T-helper 17 cell (primary cell): ENCODE measurements around the gene PBRM1. TPM values are rescaled to one million over a fixed set of nuclear protein-coding genes. Genes with fewer than 3 reads are reported as not detected.

Source experiments
- ATAC-seq: fragments of 150-1000 bp; cut with Tn5 transposase; 2 replicates; pipeline ENCODE4 v1.10.0; 2021; ENCODE audit warnings: mild to moderate bottlenecking, moderate library complexity
- DNase-seq, 3 donors: peaks; one replicate each; pipeline versions ENCODE4 v3.0.0 to v3.0.0-alpha.2; 2020 to 2021
- H3K9me3 ChIP-seq: one replicate; pipeline ENCODE4 v1.7.0; 2013; ENCODE audit warnings: low read length, mild to moderate bottlenecking; ENCODE audit not compliant: control insufficient read depth, poor library complexity, severe bottlenecking
- H3K27ac Mint-ChIP-seq: one replicate; pipeline ENCODE4 v1.8.0; 2022; ENCODE audit warnings: mild to moderate bottlenecking, moderate library complexity, mixed read lengths
- H3K27me3 Mint-ChIP-seq: one replicate; pipeline ENCODE4 v1.8.0; 2022; ENCODE audit warnings: mixed read lengths
- H3K36me3 Mint-ChIP-seq: one replicate; pipeline ENCODE4 v1.8.0; 2022; ENCODE audit warnings: low read depth, mixed read lengths
- H3K4me1 Mint-ChIP-seq: one replicate; pipeline ENCODE4 v1.8.0; 2022; ENCODE audit warnings: mild to moderate bottlenecking, mixed read lengths
- H3K4me3 Mint-ChIP-seq: one replicate; pipeline ENCODE4 v1.8.0; 2022; ENCODE audit warnings: mild to moderate bottlenecking, moderate library complexity, mixed read lengths
- total RNA-seq, 4 donors: library from RNA in 2 of 4; stranded (reverse) in 2 of 4; gene quantifications; one replicate each; pipeline ENCODE4 v1.2.3 and lab custom pipeline; 2022 to 2026

Gene PBRM1
- total RNA-seq, 2 donors from 2014 or later, result 62.8 to 70.8 TPM

GRCh38 chr3:52695798-52696671 is 10.3 kb upstream of the PBRM1 start:
- no peak for DNase-seq
- Mint-ChIP-seq H3K27me3 (no peaks in the 10 kb centered on the region), H3K4me3 (no peak overlapping the region), H3K4me1 (peaks cover 6% of the 10 kb centered on the region), H3K36me3 (peaks cover 7% of the 10 kb centered on the region), H3K27ac (peak overlapping the region; percentile 27)
- peak; percentile 6 for ATAC-seq
- H3K9me3 ChIP-seq, result no peaks in the 10 kb centered on the region

GRCh38 chr3:52694528-52695189 is 8.9 kb upstream of the PBRM1 start:
- H3K36me3 Mint-ChIP-seq, result peaks cover 11% of the 10 kb centered on the region
- no peaks in the 10 kb centered on the region for H3K9me3 ChIP-seq
- no peak overlapping the region for H3K4me3 Mint-ChIP-seq
- no peaks in the 10 kb centered on the region for H3K27me3 Mint-ChIP-seq
- peak overlapping the region; percentile 27 for H3K27ac Mint-ChIP-seq
- peaks cover 10% of the 10 kb centered on the region for H3K4me1 Mint-ChIP-seq
- DNase-seq, result no peak
- ATAC-seq, result no peak

GRCh38 chr3:52693071-52693470 is 7.4 kb upstream of the PBRM1 start:
- peak overlapping the region; percentile 86 for H3K27ac Mint-ChIP-seq
- ATAC-seq (no peak), DNase-seq (no peak)
- H3K9me3 ChIP-seq, result no peaks in the 10 kb centered on the region
- peaks cover 11% of the 10 kb centered on the region for H3K36me3 Mint-ChIP-seq
- peaks cover 13% of the 10 kb centered on the region for H3K4me1 Mint-ChIP-seq
- peak overlapping the region; percentile 31 for H3K4me3 Mint-ChIP-seq
- H3K27me3 Mint-ChIP-seq, result no peaks in the 10 kb centered on the region

GRCh38 chr3:52690560-52690959 is 4.8 kb upstream of the PBRM1 start:
- DNase-seq (no peak), ATAC-seq (no peak)
- Mint-ChIP-seq H3K4me3 (no peak overlapping the region), H3K4me1 (peaks cover 24% of the 10 kb centered on the region), H3K27me3 (no peaks in the 10 kb centered on the region), H3K27ac (peak overlapping the region; percentile 97), H3K36me3 (peaks cover 11% of the 10 kb centered on the region)
- no peaks in the 10 kb centered on the region for H3K9me3 ChIP-seq

GRCh38 chr3:52689151-52689550 is 3.4 kb upstream of the PBRM1 start:
- H3K4me1 Mint-ChIP-seq, result peaks cover 30% of the 10 kb centered on the region
- H3K27ac Mint-ChIP-seq, result peak overlapping the region; percentile 97
- no peaks in the 10 kb centered on the region for H3K27me3 Mint-ChIP-seq
- peak overlapping the region; percentile 41 for H3K4me3 Mint-ChIP-seq
- H3K9me3 ChIP-seq, result no peaks in the 10 kb centered on the region
- DNase-seq (no peak), ATAC-seq (no peak)
- H3K36me3 Mint-ChIP-seq, result peaks cover 11% of the 10 kb centered on the region

GRCh38 chr3:52688266-52688665 is 2.6 kb upstream of the PBRM1 start:
- peaks cover 27% of the 10 kb centered on the region for H3K4me1 Mint-ChIP-seq
- peak overlapping the region; percentile 97 for H3K27ac Mint-ChIP-seq
- ATAC-seq (no peak), DNase-seq (no peak)
- no peaks in the 10 kb centered on the region for H3K9me3 ChIP-seq
- no peak overlapping the region for H3K4me3 Mint-ChIP-seq
- H3K27me3 Mint-ChIP-seq, result no peaks in the 10 kb centered on the region
- peaks cover 5% of the 10 kb centered on the region for H3K36me3 Mint-ChIP-seq

GRCh38 chr3:52685285-52685708 is 416 bp downstream of the PBRM1 start:
- H3K4me3 Mint-ChIP-seq, result peak overlapping the region; percentile 92
- H3K9me3 ChIP-seq, result no peaks in the 10 kb centered on the region
- H3K27me3 Mint-ChIP-seq, result no peaks in the 10 kb centered on the region
- peaks cover 34% of the 10 kb centered on the region for H3K4me1 Mint-ChIP-seq
- peak; percentile 77 for ATAC-seq
- peak; percentile 65 to 80 (median 79) for DNase-seq
- H3K27ac Mint-ChIP-seq, result peak overlapping the region; percentile 97
- no peaks in the 10 kb centered on the region for H3K36me3 Mint-ChIP-seq

- no peak for ATAC-seq
- Mint-ChIP-seq H3K4me3 (no peak overlapping the region), H3K4me1 (peaks cover 39% of the 10 kb centered on the region), H3K27ac (peak overlapping the region; percentile 97), H3K27me3 (no peaks in the 10 kb centered on the region), H3K36me3 (no peaks in the 10 kb centered on the region)
- no peaks in the 10 kb centered on the region for H3K9me3 ChIP-seq
- no peak for DNase-seq
Measured at GRCh38 chr3:52684184-52684583, 1.5 kb downstream of the PBRM1 start.

GRCh38 chr3:52683611-52684010 is 2.1 kb downstream of the PBRM1 start:
- H3K4me3 Mint-ChIP-seq, result no peak overlapping the region
- peaks cover 41% of the 10 kb centered on the region for H3K4me1 Mint-ChIP-seq
- H3K27ac Mint-ChIP-seq, result peak overlapping the region; percentile 97
- H3K36me3 Mint-ChIP-seq, result peaks cover 3% of the 10 kb centered on the region
- no peaks in the 10 kb centered on the region for H3K27me3 Mint-ChIP-seq
- no peak for ATAC-seq
- no peaks in the 10 kb centered on the region for H3K9me3 ChIP-seq
- DNase-seq, result no peak

- no peaks in the 10 kb centered on the region for H3K9me3 ChIP-seq
- peak overlapping the region; percentile 39 for H3K27ac Mint-ChIP-seq
- H3K4me3 Mint-ChIP-seq, result no peak overlapping the region
- peaks cover 40% of the 10 kb centered on the region for H3K4me1 Mint-ChIP-seq
- H3K27me3 Mint-ChIP-seq, result no peaks in the 10 kb centered on the region
- ATAC-seq (no peak), DNase-seq (no peak)
- H3K36me3 Mint-ChIP-seq, result peaks cover 3% of the 10 kb centered on the region
Measured at GRCh38 chr3:52682016-52682415, 3.7 kb downstream of the PBRM1 start.

GRCh38 chr3:52681596-52681995 is 4.1 kb downstream of the PBRM1 start:
- H3K4me3 Mint-ChIP-seq, result no peak overlapping the region
- DNase-seq, result no peak

GRCh38 chr3:52679811-52680210 is 5.9 kb downstream of the PBRM1 start:
- ATAC-seq (no peak), DNase-seq (no peak)
- Mint-ChIP-seq H3K27me3 (no peaks in the 10 kb centered on the region), H3K4me3 (peak overlapping the region; percentile 31), H3K36me3 (peaks cover 10% of the 10 kb centered on the region), H3K4me1 (peaks cover 36% of the 10 kb centered on the region), H3K27ac (peak overlapping the region; percentile 27)
- no peaks in the 10 kb centered on the region for H3K9me3 ChIP-seq

More at GRCh38 chr3:52681596-52681995, 4.1 kb downstream of the PBRM1 start:
- Mint-ChIP-seq H3K4me1 (peaks cover 41% of the 10 kb centered on the region), H3K27ac (peak overlapping the region; percentile 39), H3K27me3 (no peaks in the 10 kb centered on the region), H3K36me3 (peaks cover 5% of the 10 kb centered on the region)
- ATAC-seq, result no peak
- H3K9me3 ChIP-seq, result no peaks in the 10 kb centered on the region

- no peak overlapping the region for H3K4me3 Mint-ChIP-seq
- H3K9me3 ChIP-seq, result no peaks in the 10 kb centered on the region
- peaks cover 10% of the 10 kb centered on the region for H3K36me3 Mint-ChIP-seq
- ATAC-seq, result no peak
- peak overlapping the region; percentile 27 for H3K27ac Mint-ChIP-seq
- peaks cover 32% of the 10 kb centered on the region for H3K4me1 Mint-ChIP-seq
- no peak for DNase-seq
- H3K27me3 Mint-ChIP-seq, result no peaks in the 10 kb centered on the region
Measured at GRCh38 chr3:52679199-52679538, 6.5 kb downstream of the PBRM1 start.
